GM19397 (cell line): ENCODE results near the gene CLPSL2.
"Not testable (repeated sequence)": the region's sequence is repeated elsewhere in the genome, so short reads cannot be mapped to it uniquely, and the experiment has no call there.

ENCODE experiments used
- ATAC-seq: cut with Tn5 transposase; IDR thresholded peaks from one replicate; pipeline ENCODE4 v1.9.1; 2021; ENCODE audit warnings: mild to moderate bottlenecking, moderate library complexity; ENCODE audit not compliant: unreplicated experiment

The CLPSL2 gene, protein sequence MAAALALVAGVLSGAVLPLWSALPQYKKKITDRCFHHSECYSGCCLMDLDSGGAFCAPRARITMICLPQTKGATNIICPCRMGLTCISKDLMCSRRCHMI

DNA sequence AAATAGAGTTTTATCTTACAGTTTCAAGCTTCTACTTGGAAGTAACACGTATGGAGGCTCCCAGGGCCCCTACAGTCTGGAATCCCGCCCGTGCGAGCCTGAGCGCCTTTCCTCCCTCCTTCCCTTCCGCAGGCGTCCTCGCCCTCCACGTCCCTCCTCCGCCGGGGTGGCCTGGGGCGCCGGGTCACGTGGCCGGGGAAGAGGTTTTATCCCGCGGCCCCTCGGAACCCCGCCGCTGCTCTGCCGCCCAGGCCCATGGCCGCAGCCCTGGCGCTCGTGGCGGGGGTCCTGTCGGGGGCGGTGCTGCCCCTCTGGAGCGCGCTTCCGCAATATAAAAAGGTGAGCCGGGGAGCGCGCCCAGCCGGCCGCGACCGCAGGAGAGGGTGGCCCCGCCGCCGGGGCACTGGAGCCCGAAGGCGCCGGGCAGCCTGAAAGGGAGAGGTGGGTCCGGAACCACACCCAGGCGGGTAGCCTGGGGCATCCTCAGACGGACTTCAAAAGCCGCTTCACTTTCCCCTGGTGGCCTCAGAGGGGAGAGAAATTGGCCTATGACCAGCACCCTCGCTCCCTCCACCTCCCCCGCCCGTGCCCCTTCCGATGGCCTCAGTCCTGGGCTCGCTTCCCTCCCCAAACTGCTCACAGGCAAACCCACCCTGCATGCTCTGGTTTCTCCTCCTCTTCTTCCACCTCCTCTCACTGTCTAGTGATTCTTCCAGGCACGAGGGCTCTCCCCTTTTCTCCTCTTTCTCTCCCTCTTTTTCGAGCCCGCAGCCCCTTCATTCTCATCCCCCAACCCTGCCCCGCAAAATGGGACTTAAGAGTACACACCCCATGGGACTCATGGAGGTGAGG lies at the start of gene CLPSL2:
Gene CLPSL2 (plus strand): TSS at position 235 of the 852 bp plus-strand sequence. CDS start 21 bp downstream, at position 256.
- ATAC-seq: no peak

DNA sequence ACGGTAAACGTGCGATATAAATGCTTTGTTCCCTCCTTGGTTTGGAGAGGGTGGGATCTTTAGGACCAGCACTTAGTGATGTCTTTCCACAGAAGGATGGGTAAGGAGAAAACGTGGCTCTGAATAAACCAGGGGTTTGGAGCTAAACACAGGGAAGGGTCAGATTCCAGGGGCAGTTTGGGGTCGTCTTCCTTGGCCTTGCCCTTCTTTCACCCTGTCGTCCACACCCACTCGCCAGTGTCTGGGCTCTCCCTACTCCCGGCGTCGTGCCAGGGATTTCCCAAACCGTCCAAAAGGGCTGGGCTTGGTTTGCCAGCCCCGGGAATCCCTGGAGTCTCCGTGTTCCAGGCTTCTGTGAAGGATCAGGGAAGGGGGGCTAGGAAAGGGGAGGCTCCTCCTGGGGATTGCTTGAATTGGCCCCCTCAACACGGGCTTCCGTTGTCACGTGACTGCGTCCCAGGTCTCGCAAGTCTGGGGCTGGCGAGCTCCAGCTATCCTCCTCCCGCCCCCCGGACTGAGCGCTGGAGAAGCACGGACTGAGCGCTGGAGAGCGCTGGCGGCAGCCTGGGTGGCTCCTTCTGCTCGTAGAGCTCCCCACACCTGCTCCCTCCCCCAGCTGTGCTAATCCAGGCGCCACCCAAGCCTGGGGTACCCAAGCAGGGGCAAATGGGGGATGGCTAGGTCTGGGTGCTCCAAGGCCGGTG lies 49.0 kb upstream of the CLPSL2 start:
- ATAC-seq: peak; percentile 4

DNA sequence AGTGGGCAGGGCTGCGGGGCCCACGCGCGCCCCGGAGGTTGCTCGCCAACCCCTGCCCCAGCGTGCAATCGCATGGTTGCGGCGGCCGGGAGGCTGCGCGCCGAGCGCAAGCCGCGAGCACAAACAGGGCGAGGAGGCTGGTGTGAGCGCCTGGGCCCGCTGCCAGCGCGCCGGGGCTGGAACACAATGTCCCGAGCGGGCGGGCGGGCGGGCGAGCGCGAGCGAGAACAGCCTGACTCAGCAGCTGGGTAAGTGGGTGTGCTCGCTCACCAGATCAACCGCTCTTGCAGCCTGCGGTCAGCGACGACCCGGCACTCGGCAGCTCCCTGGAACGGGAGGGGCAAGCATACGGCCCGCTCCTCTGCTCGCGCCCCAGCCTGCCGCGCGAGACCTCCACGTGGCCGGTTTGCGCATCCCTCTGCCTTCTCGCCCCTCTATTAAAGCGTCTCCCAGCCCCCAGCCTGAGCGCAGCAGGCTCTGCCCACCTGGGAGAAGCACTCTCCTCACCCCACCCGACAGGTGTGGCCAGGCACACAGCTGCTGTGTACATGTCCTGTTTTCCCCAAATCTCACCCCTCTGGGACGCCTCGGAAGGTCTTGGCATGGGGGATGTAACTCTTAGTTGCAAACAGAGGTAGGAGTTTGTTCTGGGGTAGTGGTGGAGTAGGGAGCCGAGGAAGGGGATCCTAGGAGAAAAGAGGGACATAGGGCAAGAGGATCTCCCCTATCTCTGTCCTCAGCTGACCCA lies 48.3 kb upstream of the CLPSL2 start:
- ATAC-seq: peak; percentile 27

DNA sequence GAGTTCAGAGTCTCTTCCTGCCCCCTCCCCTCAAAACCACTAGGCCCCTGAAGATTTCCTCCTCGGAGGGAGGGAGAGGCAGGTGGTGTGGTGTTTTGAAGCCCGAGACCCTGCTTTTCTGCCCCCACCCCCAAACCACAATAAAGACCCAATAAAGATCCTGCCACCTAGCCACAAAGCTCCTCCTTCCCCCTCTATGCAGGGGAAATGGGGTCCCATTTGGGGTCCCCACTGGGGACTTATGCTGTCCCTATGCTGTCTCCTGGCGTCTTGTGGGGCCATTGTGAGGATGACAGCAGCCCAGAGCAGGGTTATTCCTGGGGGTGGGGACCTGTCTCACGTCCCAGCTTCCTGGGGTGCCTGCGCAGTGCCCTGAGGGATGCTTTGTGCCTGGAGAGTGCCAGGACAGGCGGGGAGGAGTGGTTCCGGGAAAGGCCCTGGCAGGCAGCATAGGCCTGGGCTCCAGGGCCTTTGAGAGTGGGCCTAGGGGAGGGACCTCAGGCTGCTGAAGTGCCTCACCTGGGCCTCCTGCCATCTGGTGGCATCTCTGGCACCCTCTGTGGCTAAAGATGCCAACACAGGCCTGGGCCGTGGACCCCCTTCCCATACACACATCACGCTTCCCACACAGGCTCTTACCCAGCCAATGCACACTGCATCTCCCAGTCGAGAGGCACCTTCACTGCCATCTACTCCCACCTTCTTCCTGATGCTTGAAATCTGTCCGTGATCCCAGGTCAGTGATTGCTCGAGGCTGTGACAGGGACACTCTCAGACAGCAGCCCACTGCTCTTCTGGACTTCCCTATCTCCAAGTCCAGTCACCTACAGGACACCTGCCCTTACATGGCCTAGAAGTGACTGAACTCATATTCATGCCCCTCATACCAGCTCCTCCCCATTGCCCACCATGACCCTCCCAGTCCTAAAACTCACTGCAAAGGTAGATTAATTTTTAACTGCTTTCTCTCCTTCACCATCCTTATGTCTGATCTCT lies 47.4 kb upstream of the CLPSL2 start:
- ATAC-seq: no peak

DNA sequence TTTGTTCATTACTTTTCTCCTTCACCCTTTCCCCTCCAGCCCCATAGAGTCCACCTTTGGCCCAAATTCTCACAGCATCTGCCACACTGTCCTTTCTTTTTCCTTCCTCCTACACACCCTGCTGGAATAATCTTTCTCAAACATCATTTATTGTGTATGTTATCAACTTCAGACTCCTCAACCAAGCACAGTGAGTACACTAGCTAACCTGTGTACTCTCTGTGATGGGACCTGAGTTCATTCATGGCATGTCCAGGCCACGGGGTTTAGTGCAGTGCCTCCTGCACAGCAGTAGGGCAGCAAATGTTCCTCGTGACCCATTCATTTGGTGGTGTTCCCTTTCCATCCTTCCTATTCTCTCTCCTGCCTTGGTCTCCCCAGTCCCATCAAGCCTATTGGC lies 46.7 kb upstream of the CLPSL2 start:
- ATAC-seq: no peak

DNA sequence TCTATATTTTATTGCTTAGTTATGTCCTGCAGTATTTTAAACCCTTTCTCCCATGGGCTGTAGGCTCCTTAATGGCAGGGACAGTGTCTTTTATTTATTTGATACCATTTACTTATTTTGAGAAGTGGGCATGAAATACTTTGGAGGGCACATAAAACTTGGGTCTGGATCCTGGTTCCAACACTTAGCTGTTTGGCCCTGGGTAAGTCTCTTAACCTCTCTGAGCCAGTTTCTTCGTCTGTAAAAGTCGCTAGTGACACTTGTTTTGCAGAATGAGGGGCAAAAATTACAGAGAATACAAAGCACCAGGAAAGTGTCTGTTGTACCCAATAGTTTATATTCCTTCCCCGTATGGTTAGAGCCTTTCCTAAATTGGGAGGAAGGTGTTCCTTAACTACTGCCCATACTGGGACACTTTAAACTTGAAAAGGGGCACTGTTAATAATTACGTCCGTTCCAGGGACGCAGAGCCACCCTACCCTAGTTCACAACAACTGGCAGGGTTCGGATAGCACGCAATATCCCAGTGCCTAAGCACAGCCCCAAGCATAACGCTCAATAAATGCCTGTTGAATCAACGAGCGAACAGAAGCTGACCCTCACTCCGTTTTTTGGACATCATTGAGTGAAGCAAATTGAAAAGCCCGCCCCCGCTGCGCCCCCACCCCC lies 45.5 kb upstream of the CLPSL2 start:
- no peak for ATAC-seq

DNA sequence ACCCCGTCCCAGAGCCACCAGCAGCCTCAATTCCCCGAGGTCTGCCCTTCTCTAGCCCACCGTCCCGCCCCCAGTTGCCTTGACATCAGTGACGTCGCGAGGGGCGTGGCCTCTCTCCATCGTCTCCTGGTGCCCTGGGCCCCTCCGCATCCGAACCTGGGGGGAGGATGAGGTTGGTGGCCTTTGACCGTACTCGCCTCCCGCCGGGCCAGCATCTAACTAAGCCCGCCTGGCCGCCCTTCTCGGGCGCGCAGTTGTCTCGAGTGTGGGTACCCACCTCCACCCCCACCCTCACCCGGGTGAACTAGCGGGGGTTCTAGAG lies 45.0 kb upstream of the CLPSL2 start:
- peak; percentile 46 for ATAC-seq

DNA sequence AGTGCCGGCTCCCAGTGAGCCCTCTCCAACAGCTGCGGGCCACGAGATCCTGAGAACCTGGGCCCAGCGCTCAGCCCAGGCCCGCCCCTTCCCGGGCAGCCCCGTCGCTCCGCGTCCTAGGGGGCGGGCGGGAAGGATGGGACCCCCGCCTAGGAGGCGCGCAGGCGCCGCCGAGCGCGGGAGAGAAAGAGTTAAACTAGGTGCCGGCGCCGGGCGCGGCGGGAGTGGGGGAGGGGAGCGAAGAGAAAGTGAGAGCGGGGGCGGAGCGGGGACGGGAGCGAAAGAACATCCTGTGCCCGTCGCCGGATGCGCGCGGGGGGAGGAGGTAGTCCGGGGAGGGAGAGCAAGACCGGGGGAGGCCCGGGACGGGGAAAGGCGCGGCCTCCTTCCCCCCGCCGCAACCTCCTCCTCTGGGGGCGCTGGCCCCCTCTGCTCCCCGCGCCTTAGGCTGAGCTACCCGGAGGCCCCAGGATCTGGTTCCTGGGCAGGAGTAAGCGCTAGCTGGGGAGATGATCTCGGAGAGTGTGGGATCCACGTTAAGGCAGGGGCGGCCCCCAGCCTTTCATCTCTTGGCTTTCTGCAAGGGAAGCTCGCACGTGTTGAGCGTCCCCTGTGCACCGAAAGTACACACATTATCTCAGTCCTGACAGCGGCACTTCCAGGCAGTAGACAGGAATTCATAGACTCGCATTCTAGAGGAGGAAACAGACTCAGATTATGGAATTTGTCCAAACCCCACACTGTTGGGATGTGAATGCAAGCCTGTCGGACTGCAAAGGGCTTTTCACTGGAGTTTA lies 44.5 kb upstream of the CLPSL2 start:
- peak; percentile 53 for ATAC-seq

DNA sequence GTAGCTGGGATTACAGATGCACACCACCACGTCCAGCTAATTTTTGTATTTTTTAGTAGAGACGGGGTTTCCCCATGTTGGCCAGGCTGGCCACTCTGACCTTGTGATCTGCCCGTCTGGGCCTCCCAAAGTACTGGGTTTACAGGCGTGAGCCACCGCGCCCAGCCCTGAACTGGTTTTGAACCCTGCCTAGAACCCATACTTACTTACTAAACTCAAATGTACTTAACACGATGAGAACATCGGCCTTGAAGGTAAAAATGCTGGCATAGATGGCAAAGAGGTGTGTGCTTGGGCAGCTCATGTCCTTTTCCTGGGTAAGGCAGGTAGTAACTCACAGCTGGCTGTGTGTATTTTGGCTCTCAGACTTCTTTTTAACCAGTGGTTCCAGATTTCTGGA lies 42.8 kb upstream of the CLPSL2 start:
- no peak for ATAC-seq

DNA sequence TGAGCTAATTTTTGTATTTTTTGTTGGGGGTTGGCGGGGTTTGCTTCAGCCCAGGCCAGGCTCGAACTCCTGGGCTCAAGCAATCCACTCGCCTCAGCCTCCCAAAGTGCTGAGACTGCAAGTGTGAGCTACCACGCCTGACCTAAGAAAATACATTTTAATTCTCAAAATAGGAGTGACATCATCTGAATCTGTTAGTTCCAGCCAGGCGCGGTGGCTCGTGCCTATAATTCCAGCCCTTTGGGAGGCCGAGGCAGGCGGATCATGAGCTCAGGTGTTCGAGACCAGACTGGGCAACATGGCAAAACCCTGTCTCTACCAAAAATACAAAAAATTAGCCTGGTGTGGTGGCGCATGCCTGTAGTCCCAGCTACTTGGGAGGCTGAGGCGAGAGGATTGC lies 42.1 kb upstream of the CLPSL2 start:
- ATAC-seq: not testable (repeated sequence)

DNA sequence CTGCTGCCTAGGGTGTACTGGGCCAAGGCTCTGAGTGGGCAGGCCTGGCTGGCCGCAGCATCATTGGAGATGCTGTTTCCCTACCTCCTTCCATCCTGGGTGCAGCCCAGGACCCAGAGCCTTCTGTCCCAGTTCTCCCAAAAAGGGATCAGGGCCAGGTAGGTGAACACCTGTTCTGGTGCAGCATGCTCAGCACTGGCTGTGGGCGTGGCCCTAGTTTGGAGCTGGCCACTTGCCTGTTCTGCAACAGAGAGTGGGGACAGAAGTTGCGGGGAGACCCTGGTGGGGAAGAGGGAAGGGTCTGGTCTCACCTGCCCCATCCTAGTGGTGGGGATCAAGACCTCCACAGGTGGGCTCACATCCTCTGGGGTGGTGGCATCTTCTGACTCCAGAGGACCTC lies 40.9 kb upstream of the CLPSL2 start:
- no peak for ATAC-seq

DNA sequence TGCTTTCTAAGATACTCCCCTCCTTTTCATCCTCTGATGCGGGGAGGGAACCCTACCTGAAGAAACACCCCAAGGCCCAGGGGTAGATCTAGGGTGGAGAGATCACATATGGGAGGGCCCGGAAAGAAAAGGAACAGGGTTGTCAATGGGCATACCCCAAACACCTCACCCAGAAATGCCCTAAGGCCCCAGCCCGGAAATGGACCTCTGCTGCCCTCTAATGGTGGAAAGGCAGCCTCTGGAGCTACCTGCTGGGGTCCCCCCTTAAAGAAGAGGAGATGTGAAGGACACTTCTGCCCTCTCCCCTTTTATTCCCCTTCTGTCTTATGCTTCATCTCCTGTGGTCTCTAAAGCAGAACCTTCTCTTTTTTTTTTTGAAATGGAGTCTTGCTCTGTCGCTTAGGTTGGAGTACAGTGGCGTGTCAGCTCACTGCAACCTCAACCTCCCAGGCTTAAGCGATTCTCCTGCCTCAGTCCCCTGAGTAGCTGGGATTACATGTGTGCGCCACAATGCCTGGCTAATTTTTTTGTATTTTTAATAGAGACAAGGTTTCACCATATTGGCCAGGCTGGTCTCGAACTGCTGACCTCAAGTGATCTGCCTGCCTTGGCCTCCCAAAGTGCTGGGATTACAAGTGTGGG lies 40.0 kb upstream of the CLPSL2 start:
- ATAC-seq: no peak

DNA sequence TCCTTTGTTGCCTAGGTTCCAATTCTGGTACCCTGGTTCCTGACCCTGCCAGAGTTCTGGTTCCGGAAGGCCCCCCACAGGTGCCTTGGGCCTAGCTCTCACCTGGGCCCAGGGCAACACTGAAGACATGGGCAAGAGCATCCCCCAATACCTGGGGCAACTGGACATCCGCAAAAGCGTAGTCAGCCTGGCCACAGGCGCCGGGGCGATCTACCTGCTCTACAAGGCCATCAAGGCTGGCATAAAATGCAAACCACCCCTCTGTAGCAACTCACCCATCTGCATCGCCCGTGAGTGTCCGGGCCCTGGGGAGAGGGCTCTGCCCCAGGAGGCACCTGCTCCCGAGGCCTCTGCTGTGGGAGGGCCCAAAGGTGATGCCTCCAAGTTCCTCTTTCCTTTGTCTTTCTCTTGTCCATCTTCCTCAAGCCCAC lies 39.4 kb upstream of the CLPSL2 start, which contains the start of gene ARMC12:
Gene ARMC12 (plus strand): TSS at position 51 of the 431 bp plus-strand sequence. CDS start 77 bp downstream, at position 128.
- no peak for ATAC-seq

DNA sequence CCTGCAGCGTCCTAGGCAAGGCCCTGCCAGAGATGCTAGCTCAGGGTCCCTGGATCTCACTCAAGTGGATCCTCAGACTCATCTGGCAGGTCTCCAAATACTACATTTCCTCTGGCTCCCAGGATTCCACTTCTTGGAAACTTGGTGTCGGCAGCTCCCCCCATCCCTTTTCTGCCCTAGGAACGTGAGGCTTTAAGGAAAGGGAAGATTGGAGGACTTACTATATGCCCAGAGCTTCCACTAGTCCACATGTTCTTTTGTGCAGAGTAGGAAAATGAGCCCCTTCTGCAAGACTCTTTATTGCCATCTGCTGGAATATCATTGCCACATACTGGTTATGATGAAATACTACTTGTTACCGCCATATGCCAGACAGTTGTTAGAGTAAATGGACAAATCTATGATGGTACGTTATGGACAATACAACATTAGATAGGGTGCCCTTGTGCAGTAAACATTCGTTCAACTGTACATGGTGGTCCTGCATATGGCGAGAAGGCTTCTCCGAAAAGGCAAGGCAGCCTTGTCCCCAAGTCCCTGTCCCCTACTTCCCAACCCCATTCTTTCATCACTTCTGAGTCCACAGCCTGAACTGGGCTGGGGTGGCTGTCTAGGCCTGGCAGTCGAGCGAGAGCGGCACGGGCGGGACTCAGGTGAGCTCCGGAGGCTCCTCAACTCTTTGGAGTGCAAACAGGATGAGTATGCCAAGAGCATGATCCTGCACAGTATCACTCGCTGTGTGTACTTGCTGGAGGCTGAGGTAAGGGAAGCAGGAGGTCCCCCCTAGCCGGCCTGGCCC lies 38.8 kb upstream of the CLPSL2 start:
- no peak for ATAC-seq

DNA sequence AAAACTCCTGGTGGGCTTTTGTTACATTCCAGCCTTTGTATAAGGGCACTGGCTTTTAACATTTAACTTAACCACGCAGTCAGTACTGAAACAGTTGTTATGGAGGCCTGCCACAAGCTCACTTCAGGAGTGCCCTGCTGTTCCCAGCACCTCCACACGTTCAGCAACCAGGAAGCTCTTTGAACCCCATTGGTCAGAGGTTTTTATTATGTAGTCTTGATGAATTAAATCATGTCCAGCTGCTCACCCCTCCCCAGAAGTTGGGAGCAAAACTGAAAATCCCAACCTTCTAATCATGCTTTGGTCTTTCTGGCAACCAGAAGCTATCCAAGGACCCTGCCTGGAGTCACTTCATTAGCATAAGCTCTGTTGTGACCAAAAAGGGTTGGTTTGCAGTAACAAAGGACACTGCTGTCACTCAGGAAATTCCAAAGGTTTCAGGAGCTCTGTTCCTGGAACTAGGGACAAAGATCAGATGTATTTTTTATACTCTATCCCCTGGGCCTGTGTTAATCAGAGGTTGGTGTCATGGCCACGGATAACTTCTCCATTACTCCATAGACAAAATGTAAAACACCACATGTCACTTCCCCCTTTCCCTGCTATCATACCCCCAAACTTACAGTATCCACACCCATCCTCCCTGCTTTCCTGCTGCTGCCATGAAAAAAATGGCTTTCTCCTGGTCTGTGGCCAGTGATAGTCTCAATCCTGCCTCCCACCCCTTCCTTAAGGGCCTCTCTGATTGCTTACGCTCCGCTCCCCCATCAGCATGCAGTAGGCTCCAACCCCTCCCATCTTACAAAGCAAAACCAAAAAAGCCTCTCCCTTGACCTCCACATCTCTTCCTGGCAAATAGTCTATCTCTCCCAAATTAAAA lies 36.5 kb upstream of the CLPSL2 start:
- ATAC-seq: no peak

DNA sequence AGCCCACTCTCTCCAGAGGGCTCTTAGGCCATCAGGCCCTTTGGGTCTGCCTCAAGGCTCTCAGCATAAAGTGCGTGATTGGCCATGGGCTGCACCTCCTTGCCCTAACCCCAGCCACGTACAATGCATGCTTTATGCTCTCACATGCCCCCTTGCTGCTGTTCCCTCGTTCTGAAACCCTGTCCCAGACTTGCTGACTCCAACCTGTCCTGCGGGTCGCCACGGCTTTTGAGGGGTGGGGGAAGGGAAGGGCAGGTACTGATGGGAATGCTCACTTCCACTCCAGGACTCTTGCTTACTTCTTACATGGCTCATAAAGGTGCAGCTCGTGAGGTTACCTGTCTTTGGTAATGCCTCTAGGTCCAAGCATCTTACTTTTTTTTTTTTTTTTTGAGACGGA lies 33.6 kb upstream of the CLPSL2 start:
- no peak for ATAC-seq
